Thoracic aorta (tissue), 2 donors: ENCODE data around the gene BORCS6. TPM values are rescaled to one million over a fixed set of nuclear protein-coding genes. Genes with fewer than 3 reads are reported as not detected.

ENCODE experiments used
- total RNA-seq, 2 donors: library from RNA; depleted of rRNA; stranded (reverse); fragments of >200 nt; gene quantifications; one replicate each; pipeline versions ENCODE4 v1.1.0 to v1.2.3, GENCODE V29; 2016

The BORCS6 gene
- total RNA-seq, 2 donors from 2014 or later = 11.9 to 13.8 TPM

Other genes with a start within 250 kb of the BORCS6 start
- not detected for gene GUCY2D, start 187.6 kb downstream of the BORCS6 start, total RNA-seq
- gene ALOX15B, start 151.1 kb downstream of the BORCS6 start, total RNA-seq = 1 to 10 TPM in 1 of 2 donors, under 1 TPM in 1; 0.85 to 8.3 TPM
- gene ALOX12B, start 102.5 kb downstream of the BORCS6 start, total RNA-seq = not detected
- gene ALOXE3, start 71.7 kb downstream of the BORCS6 start, total RNA-seq = not detected
- not detected for gene HES7, start 66.1 kb downstream of the BORCS6 start, total RNA-seq
- gene PER1, start 37.8 kb downstream of the BORCS6 start, total RNA-seq = 100 to 1,000 TPM; 175 to 292 TPM
- gene VAMP2, start 27.2 kb downstream of the BORCS6 start, total RNA-seq = 10 to 100 TPM; 36.0 to 50.3 TPM
- gene TMEM107, start 13.8 kb downstream of the BORCS6 start, total RNA-seq = 10 to 100 TPM in 1 of 2 donors, 1 to 10 TPM in 1; 8.4 to 32.1 TPM
- gene AURKB, start 20.4 kb upstream of the BORCS6 start, total RNA-seq = 1 to 10 TPM in 1 of 2 donors, not detected in 1; 1.6 TPM
- gene CTC1, start 57.9 kb upstream of the BORCS6 start, total RNA-seq = 10 to 100 TPM; 25.3 to 38.6 TPM
- 10 to 100 TPM; 13.2 to 15.2 TPM for gene PFAS, start 59.1 kb upstream of the BORCS6 start, total RNA-seq
- gene RANGRF, start 98.5 kb upstream of the BORCS6 start, total RNA-seq = 10 to 100 TPM; 13.8 to 26.7 TPM
- gene SLC25A35, start 105.2 kb upstream of the BORCS6 start, total RNA-seq = 1 to 10 TPM; 1.8 to 6.1 TPM
- 10 to 100 TPM in 1 of 2 donors, 1 to 10 TPM in 1; 7.4 to 32.1 TPM for gene ARHGEF15, start 120.1 kb upstream of the BORCS6 start, total RNA-seq
- gene ODF4, start 149.7 kb upstream of the BORCS6 start, total RNA-seq = not detected
- gene RPL26, start 193.0 kb upstream of the BORCS6 start, total RNA-seq = 1,000 to 10,000 TPM; 1,235 to 1,884 TPM
- gene RNF222, start 207.6 kb upstream of the BORCS6 start, total RNA-seq = under 1 TPM in 1 of 2 donors, not detected in 1; 0.56 TPM
- 100 to 1,000 TPM; 110 to 113 TPM for gene NDEL1, start 245.7 kb upstream of the BORCS6 start, total RNA-seq